GM18526 (cell line): ENCODE measurements around the gene GDF11.

Experiments used
- POLR2A ChIP-seq: IDR thresholded peaks from 3 replicates; pipeline ENCODE4 v1.6.1; 2011; ENCODE audit not compliant: insufficient read length; ENCODE audit errors: extremely low read depth

GDF11 gene

DNA sequence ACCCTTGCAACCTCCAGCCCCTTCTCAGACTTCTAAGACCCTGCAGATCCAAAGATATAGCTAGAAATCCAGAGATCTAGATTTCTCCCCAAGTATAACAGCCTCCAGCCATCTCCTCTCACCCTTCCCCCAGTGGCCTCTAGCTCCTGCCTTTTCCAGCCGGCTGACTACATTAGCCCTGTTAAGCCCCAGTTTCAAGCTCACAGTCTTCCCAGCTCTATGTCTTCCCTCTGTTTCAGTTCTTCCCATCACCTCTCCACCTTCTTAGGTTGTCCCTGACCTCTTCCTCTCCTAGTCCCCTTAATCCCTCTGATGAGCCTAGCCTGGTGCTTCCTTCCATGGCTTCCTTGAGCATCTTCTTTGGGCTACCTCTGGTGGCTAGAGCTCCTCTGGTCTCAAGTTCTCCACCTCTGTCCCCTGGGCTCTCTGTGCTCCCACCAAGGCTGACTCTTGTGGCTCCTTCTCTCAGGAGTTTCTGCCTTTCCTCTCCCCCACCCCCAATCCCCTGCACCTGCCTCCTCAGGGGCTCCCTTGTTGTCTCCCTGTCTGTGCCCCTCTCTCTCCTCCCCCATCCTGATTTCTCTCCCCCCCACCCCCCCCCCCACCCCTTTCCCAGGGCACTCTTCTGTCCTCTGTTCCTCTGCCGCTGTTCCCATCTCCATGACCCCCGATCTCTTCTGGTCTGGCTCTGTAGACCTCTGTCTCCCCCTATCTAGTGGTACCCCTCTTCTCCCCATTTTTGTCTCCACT, 816 bp upstream of the GDF11 start:
- TF ChIP-seq POLR2A, result no peak

DNA sequence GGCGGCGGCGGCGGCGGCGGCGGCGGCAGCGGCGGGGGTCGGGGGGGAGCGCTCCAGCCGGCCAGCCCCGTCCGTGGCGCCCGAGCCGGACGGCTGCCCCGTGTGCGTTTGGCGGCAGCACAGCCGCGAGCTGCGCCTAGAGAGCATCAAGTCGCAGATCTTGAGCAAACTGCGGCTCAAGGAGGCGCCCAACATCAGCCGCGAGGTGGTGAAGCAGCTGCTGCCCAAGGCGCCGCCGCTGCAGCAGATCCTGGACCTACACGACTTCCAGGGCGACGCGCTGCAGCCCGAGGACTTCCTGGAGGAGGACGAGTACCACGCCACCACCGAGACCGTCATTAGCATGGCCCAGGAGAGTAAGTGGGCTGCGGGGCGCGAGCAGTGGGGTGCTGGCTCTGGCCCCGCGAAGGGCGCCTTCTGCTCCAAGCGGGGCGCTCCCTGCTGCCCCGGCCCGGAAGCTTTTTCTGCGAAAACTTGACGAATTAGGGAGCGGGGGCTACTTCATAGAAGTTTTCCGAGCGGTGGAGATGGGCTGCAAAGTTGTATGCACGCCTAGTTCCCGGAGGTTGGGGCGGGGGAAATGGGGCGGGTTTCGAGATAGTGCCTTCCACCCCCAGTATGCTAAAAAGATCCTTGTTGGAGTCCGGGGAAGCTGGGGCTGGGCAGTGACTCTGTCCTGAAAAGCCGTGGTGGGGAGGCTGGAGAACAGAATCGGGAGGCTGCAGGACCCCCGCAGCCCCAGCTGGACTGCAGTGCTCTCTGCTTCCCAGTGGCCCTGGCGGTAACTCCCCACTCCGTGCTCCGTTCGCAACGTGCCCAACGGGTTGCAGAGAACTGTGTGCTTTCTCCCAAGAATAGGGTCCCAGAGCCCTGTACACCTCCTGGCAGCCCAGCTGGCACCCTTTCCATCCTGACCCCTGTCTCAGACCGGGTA, 751 bp downstream of the GDF11 start:
- TF ChIP-seq POLR2A, result peak; percentile 24

DNA sequence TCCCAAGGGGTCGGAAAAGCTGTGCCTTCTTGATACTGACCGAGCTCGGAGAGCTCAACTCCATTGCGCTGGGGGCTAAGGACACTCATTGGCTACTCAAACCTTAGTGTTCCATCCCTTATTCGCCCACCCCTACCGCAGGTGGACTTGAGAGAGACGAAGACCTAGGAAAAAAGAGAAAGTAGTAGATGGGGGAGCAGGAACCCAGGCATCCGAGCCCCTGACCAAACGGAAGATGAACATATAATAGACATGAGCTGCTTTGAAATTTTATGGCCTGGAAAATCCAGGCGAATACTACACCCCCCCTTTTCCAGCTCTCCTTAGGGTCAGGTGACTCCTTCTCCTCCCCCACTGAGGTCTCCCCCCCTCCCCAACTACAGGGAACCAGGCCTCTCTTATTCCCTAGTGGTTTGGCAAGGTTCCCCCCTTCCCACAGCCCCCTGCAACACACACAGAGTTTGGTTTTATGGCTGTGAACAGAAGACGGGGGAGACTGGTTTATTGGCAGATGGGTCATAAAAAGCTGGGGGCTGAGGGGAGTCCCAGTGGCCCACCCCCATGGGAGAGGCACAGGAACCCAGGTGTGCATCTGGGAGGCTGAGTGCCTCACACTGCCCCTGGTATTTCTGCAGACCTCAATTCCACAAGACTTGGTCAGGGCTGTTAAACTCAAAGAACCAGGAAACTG, 1.6 kb downstream of the GDF11 start:
- no peak for TF ChIP-seq POLR2A

DNA sequence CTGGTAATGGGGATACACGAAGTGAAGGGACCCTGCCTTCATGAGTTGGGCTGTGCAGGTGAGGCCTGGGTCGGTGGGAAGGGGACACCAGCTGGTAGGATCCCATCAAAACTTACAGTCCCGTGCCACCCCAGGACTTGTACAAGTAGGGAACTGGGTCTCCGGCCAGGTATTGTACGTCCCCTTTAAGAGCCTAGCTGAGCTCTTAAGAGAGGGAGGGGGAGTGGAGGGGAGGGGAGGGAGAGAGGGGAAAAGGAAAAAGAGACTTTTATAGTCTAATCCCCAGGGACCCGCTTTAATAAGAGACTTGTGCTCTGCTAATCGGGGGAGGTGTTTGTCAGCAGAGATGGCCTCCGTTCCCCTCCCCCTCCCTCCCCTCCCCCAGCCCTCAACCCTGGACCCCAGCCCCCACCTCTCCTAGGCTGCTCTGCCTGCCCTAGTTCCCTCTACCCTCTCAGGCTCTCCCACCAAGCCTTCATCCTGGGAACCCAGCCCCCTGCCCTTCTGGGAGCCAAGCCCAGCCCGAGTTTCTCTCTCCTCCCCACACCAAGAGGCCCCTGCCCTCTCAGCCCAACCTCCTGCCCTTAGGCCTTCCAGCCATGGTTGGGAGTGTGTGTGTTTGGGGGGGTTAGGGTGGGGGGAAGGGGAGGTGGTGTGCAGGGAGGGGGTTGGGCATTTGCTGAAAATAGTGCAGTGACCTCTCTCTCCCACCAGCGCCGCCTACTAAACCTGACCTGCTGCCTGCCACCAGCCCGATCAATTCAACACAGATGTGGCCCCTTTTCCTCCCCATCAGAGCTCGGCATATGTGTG, 2.6 kb downstream of the GDF11 start:
- TF ChIP-seq POLR2A, result no peak

DNA sequence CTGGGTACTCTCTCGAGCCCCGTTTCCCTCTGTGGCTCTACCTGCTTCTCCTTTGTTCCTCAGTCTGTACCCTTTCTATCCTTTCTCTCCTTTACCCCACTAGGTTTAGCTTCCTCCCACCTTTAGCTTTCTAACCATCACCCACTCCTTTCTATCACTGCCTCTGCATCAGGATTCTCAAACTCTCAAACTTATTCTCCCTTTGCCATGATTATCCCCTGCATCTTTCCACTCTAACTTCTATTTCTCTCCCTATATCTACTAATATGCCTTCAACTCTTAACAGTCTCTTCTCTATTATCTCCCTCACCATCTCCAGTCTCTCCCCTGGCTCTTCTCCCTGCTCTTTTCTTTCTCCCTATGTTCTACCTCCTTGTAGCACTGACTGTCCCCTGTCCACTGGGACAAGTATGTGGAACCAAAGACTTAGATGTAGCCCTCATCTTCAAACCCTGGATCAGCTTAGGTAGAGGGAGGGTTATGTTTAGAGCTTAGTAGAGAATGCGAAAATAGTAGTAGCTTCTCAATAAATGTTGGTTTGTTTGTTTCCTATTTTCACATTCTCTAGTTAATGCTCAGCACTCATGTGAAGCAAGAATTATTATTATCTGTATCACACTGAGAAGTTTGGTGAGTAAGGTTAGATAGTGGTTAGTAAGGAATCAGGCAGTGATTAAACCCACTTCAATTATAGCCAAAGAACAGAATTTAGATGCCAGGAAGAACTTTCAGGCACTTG, 3.4 kb downstream of the GDF11 start:
- no peak for TF ChIP-seq POLR2A

DNA sequence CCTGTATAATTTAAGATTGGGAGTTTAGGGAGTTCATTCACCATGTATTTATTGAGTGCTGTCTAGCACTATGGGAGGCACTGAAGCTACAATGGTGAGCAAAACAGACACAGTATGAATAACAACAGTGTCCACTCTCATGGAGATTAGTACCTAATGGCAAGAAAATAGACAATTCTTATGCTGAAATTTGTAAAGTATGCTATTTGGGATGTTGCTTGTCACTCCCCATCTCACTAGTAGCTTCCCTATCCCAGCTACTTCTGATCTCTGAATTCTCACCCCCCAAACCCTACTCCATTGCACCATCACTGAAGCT, 4.0 kb downstream of the GDF11 start:
- no peak for TF ChIP-seq POLR2A

DNA sequence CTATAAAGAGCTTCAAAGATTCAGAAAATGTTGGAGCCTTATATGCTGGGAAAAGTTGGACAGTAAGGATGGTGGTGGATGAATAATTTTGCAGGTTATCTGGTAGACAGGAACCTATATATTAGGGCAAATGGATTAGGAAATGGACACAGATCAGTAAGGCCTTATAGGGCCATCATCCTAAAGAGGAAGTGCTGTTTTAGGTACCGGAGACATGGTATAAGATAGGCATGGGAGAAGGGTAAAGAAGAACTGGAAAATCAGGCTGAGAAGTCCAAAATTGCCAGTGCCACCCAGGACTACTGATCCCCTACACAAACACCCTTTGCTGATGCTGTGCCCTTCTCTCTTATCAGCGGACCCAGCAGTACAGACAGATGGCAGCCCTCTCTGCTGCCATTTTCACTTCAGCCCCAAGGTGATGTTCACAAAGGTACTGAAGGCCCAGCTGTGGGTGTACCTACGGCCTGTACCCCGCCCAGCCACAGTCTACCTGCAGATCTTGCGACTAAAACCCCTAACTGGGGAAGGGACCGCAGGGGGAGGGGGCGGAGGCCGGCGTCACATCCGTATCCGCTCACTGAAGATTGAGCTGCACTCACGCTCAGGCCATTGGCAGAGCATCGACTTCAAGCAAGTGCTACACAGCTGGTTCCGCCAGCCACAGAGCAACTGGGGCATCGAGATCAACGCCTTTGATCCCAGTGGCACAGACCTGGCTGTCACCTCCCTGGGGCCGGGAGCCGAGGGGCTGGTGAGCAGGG, 5.5 kb downstream of the GDF11 start:
- TF ChIP-seq POLR2A, result no peak

DNA sequence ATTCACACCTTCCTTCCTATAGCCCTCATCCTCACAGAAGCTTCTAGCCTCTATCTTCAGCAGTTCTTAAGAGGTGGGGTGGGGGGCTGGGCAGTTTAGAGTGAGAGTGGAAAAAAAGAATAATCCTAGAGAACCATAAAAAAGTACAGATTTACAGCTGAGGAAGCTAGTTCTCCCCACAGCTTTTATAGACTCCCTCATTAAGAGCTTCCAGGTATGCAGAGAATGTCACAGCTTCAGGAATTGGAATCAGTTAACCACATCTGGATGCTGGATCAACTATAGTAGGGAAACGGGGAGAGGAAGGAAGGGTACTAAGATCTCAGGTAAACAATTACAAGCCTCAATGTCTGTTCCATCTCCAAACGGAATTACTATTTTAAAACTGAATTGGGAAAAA, 12.3 kb downstream of the GDF11 start:
- no peak for TF ChIP-seq POLR2A

DNA sequence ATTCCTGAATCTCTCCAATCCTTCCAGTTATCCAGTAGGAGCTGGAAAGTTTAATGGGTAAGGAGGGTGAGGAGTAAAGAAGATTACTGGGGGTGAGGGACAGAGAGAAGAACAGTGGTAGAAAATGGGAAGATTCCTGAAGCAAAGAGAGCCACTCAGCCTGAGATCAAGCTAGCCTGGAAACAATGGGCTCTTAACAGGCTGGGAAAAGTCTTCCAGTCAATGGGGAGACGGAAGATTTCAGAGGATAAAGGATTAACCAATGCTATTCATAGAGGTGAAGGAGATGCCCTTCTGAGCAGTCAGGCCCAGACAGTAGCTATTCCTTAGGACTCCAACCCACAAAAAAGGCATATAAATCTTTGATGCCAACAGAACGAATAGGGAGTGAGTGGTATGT, 14.8 kb downstream of the GDF11 start:
- TF ChIP-seq POLR2A, result no peak

DNA sequence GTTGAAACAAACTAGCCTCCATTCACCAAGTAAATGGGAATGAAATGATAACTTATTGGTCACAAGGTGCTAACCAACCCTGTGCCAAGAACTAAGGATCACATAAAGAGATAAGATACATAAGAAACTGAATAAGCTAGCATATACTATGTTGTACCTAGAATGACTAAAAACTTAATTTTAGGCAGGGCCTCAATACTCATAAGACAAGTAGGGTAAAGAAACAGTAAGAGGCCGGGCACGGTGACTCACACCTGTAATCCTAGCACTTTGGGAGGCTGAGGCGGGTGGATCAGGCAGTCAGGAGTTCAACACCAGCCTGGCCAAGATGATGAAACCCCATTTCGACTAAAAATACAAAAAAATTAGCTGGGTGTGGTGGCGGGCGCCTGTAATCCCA, 17.7 kb downstream of the GDF11 start:
- no peak for TF ChIP-seq POLR2A

DNA sequence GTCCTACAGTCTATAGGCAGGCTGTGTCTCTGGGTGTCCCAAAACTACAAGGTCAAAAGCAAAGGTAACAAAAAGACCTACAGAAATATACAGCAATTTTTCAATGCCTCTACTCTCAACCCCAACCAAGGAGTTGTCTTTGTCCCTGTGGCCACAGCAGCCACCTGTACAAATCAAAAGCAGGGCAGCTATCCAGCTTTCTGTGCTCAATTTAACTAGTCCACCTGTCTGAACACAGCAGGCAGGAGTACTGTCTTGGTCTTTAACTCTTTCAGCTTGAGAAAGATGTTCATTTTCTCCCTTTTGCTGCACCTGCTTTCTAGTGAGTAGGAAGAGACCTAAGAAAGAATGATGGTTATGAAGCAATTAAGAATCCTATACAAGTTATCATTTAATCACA, 19.7 kb downstream of the GDF11 start:
- TF ChIP-seq POLR2A, result no peak

DNA sequence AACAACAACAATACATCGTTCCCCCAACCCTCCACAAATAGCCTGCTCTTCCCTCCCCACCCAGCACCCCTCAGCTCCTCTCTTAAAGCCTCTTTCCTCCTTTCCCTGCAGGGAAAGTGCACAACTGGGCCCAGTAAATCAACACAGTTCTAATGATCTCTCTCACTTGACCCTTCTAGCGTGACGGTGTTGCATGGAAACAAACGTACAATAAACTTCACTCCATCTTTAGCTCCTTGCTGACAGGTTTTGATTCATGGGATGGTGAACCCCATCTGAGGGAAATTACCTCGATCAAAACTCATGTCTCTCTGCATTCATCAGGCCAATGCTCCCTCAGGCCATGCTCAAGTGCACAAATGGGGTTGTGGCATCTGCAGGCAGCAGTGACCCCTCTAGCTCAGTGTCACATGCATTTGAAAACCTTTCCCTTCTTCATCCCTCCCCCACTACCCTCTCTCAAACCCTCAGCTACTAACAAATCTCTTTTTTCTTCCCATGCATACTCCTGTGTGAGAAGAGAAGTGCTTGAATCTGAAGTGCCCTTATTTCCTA, 22.9 kb downstream of the GDF11 start:
- no peak for TF ChIP-seq POLR2A

DNA sequence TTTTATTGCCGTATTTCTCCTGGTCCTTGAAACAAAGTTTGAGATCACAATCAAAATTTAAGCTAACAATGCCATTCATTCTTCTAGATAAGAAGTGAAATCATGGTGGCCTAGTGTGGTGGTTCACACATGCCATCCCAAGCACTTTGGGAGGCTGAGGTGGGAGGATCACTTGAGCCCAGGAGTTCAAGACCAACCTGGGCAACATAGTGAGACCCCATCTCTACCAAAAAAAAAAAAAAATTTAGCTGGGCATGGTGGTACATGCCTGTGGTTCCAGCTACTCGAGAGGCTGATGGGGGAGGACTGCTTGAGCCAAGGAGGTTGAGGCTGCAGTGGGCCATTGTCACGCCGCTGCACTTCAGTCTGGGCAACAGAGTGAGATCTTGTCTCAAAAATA, 24.2 kb downstream of the GDF11 start:
- TF ChIP-seq POLR2A, result no peak
